Spleen (tissue), 11 donors: ENCODE measurements around the gene ZNF775. TPM values are rescaled to one million over a fixed set of nuclear protein-coding genes. Genes with fewer than 3 reads are reported as not detected.

Source experiments
- DNase-seq: peaks from one replicate; pipeline ENCODE4 v3.0.0-alpha.2; 2020
- H3K27ac ChIP-seq, 8 donors: fragments of 200-600 bp; sonication (generic) in 7 of 8; 1 replicate in 4 of 8; 2 replicates in 4 of 8; pipeline versions ENCODE4 v1.5.0 to v1.8.0; 2016 to 2021; ENCODE audit warnings: inconsistent platforms in 4 of 8, mild to moderate bottlenecking in 4 of 8, moderate library complexity in 1 of 8
- H3K27me3 ChIP-seq, 7 donors: fragments of 200-600 bp; sonication (generic) in 6 of 7; replicated peaks in 1 of 7; 1 replicate in 4 of 7; 2 replicates in 3 of 7; pipeline versions ENCODE4 v1.5.0 to v1.8.0; 2016 to 2021; ENCODE audit warnings: inconsistent platforms in 3 of 7, mild to moderate bottlenecking in 1 of 7
- H3K36me3 ChIP-seq, 6 donors: fragments of 200-600 bp; sonication (generic) in 5 of 6; 1 replicate in 4 of 6; 2 replicates in 2 of 6; pipeline versions ENCODE4 v1.5.0 to v1.8.0; 2016 to 2021; ENCODE audit warnings: inconsistent platforms in 2 of 6
- H3K4me1 ChIP-seq, 6 donors: fragments of 200-600 bp; sonication (generic) in 5 of 6; 1 replicate in 3 of 6; 2 replicates in 3 of 6; pipeline versions ENCODE4 v1.5.0 to v1.8.0; 2016 to 2021; ENCODE audit warnings: inconsistent platforms in 3 of 6
- H3K4me3 ChIP-seq, 8 donors: fragments of 200-600 bp; sonication (generic) in 7 of 8; 1 replicate in 4 of 8; 2 replicates in 4 of 8; pipeline versions ENCODE4 v1.5.0 to v1.8.0; 2016 to 2021; ENCODE audit warnings: inconsistent platforms in 4 of 8, mild to moderate bottlenecking in 4 of 8, moderate library complexity in 2 of 8
- H3K9me3 ChIP-seq, 8 donors: fragments of 200-600 bp; sonication (generic) in 7 of 8; 1 replicate in 4 of 8; 2 replicates in 4 of 8; pipeline versions ENCODE4 v1.5.0 to v1.8.0; 2016 to 2021; ENCODE audit warnings: inconsistent platforms in 4 of 8
- POLR2A ChIP-seq, 3 donors: fragments of 450-650 bp; IDR thresholded peaks; one replicate each; pipeline ENCODE4 v1.5.1; 2017; ENCODE audit warnings: antibody characterized with exemption in 3 of 3, mild to moderate bottlenecking in 1 of 3
- POLR2AphosphoS5 ChIP-seq, 3 donors: sonication (generic); formaldehyde crosslinking; IDR thresholded peaks; one replicate each; pipeline ENCODE4 v1.5.1; 2017; ENCODE audit warnings: antibody characterized with exemption in 3 of 3
- whole genome bisulfite sequencing, 5 donors: extraction: QIAGEN DNeasy Blood & Tissue Kit in 3 of 5; methylation state at CpG; one replicate each; pipeline versions ENCODE4 v1.1.5 to v1.1.7; 2013 to 2018; 5-methylcytosine and 5-hydroxymethylcytosine counted together
- intact Hi-C: fragments of 100-400 bp; cut with DNase I; formaldehyde crosslinking; loops from one replicate; pipeline ENCODE4 v1.15.0; 2023; ENCODE audit warnings: low total_unique reads
- polyA plus RNA-seq, 3 donors: library from polyadenylated mRNA; stranded (reverse); fragments of 200-250 nt; gene quantifications; one replicate each; pipeline ENCODE4 v1.2.1, GENCODE V29; 2013
- total RNA-seq, 7 donors: library from RNA; depleted of rRNA in 3 of 7; stranded (reverse); fragments of >200 nt in 3 of 7; fragmentation: NEBNext Ultra II Directional in 4 of 7; extraction: Animal tissue kit (Norgen Biotek cat#: 25700) in 4 of 7; gene quantifications; one replicate each; pipeline versions ENCODE4 v1.1.0 to v1.2.1, GENCODE V29; 2016 to 2021
- TF ChIP-seq, protein P1 (sequence below), 11 experiments: fragments of 200-600 bp in 7 of 11; fragments of 450-650 bp in 4 of 11; sonication (generic) in 4 of 11; IDR thresholded peaks in 8 of 11; conservative IDR thresholded peaks in 3 of 11; 1 replicate in 7 of 11; 2 replicates in 4 of 11; pipeline versions ENCODE4 v1.4.0 to v1.8.0; 2016 to 2021; ENCODE audit warnings: antibody characterized with exemption in 11 of 11, inconsistent platforms in 4 of 11, mild to moderate bottlenecking in 1 of 11
- donor health status: healthy with polysubstance abuse.
- donor health status: DM: no; HTN: no; CAD: no; lungs with moderate emphysema.
- donor health status: DM: no; HTN: no; CAD: no.
- donor health status: Bipolar disorder and iron deficiency.
- donor health status: healthy.
- donor health status: DM: no; HTN: no; CAD: no.
- donor health status: DM: yes; HTN: yes; CAD: no.

Gene ZNF775
- total and polyA plus RNA-seq, 10 donors: 2.0 to 5.7 (median 4.2) TPM

DNA sequence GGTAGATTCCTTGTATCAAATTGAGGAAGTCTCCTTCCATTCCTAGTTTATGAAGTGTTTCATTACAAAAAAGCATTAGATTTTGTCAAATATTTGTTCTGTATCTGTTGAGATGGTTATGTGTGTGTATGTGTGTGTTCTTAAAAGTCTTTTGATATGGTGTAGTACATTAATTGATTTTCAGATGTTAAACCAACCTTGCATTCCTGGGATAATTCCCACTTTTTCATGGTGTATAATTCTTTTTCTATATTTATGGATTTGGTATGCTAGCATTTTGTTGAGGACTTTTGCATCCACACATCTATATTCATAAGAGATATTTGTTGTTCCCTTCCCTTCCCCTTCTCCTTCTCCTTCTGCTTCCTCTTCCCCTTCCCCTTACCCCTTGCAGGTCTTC lies 62.4 kb downstream of the ZNF775 start:
- TF ChIP-seq, protein P1, sequence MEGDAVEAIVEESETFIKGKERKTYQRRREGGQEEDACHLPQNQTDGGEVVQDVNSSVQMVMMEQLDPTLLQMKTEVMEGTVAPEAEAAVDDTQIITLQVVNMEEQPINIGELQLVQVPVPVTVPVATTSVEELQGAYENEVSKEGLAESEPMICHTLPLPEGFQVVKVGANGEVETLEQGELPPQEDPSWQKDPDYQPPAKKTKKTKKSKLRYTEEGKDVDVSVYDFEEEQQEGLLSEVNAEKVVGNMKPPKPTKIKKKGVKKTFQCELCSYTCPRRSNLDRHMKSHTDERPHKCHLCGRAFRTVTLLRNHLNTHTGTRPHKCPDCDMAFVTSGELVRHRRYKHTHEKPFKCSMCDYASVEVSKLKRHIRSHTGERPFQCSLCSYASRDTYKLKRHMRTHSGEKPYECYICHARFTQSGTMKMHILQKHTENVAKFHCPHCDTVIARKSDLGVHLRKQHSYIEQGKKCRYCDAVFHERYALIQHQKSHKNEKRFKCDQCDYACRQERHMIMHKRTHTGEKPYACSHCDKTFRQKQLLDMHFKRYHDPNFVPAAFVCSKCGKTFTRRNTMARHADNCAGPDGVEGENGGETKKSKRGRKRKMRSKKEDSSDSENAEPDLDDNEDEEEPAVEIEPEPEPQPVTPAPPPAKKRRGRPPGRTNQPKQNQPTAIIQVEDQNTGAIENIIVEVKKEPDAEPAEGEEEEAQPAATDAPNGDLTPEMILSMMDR (IDR thresholded peaks at IDR 0.05 in 8 of 11, conservative IDR thresholded peaks at IDR 0.05 in 3 of 11): no peak
- TF ChIP-seq POLR2A (IDR thresholded peaks at IDR 0.05) (no peak), POLR2AphosphoS5 (IDR thresholded peaks at IDR 0.05) (no peak)
- H3K27me3 ChIP-seq: no peaks in the 10 kb centered on the region
- peaks cover 0 to 25% (median 0%) of the 10 kb centered on the region in 6 donors for H3K36me3 ChIP-seq
- intact Hi-C loops: no loop called here
- peaks cover 2 to 21% (median 15%) of the 10 kb centered on the region in 8 donors for H3K9me3 ChIP-seq
- H3K4me3 ChIP-seq: no peak overlapping the region
- no peak overlapping the region for H3K27ac ChIP-seq
- no peak for DNase-seq
- H3K4me1 ChIP-seq: peaks cover 0 to 31% (median 12%) of the 10 kb centered on the region in 6 donors

DNA sequence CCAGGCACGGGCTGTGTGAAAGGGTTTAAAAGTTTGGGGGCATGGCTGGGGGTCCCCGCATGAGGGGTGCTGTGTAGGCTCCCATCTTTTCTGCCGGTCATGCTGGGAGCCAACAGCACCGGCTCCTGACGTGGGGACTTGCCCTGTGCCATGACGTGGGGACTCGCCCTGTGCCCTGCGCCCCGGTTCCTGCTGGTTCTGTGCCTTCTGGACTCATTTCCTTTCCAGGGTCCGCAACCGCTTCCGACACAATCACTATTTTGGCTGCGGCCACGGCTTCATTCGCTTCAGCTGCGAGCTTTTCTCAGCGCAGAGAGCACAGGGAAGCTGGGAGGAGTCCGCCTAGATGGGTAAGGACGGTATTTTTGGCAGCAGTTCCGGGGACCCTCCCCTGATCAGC lies 63.7 kb downstream of the ZNF775 start:
- TF ChIP-seq POLR2AphosphoS5 (IDR thresholded peaks at IDR 0.05): no peak
- TF ChIP-seq POLR2A (IDR thresholded peaks at IDR 0.05): no peak
- TF ChIP-seq, protein P1 (IDR thresholded peaks at IDR 0.05 in 8 of 11, conservative IDR thresholded peaks at IDR 0.05 in 3 of 11): no peak
- H3K36me3 ChIP-seq: peaks cover 0 to 25% (median 0%) of the 10 kb centered on the region in 6 donors
- no peak for DNase-seq
- no peak overlapping the region for H3K4me3 ChIP-seq
- no peaks in the 10 kb centered on the region for H3K27me3 ChIP-seq
- peaks cover 0 to 40% (median 17%) of the 10 kb centered on the region in 6 donors for H3K4me1 ChIP-seq
- 95 to 98% (median 97%) methylated on average over 20 of the region's 20 CpGs for WGBS, 5 donors
- intact Hi-C loops: no loop called here
- H3K9me3 ChIP-seq: peaks cover 2 to 21% (median 15%) of the 10 kb centered on the region in 8 donors
- no peak overlapping the region for H3K27ac ChIP-seq

DNA sequence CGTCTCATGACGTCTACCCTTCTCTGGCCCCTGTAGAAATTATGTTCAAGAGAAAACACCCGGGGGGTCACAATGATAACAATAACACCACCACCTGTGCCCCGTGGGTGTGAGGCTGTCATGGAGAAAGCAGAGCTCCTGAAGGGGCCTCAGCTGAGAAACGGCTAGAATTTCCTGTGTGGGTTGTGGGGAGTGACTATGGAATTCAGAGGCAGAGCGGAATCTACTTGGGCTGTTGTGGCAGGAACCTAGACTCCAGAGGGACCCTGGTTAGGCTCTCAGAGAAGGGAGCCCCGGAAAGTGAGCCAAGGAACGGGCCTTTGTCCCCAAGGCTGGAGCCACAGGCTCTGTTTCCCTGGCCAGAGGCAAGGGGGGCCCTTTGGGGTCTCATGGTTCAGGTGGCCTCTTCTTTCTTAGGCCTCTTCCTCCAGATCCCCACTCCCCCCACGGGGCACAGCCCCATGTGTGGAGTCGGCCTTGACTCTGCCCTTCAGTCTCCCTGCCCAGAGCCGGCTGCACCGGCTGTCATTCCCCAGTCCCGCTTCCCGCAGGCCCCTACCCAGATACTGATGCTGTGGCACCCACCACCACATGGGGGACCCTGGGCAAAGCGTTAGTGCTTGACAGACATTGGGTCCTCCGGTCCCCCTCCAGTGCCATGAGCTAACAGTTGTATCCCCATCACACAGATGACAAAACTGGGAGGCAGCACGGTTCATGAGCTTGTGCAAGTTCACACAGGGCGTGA lies 64.8 kb downstream of the ZNF775 start:
- H3K36me3 ChIP-seq: peaks cover 0 to 25% (median 0%) of the 10 kb centered on the region in 6 donors
- TF ChIP-seq POLR2A (IDR thresholded peaks at IDR 0.05) (no peak), POLR2AphosphoS5 (IDR thresholded peaks at IDR 0.05) (no peak)
- TF ChIP-seq, protein P1 (IDR thresholded peaks at IDR 0.05 in 8 of 11, conservative IDR thresholded peaks at IDR 0.05 in 3 of 11): no peak
- no peaks in the 10 kb centered on the region for H3K27me3 ChIP-seq
- WGBS, 5 donors: 64 to 77% (median 67%) methylated on average over 15 to 18 of the region's 18 CpGs
- no peak overlapping the region for H3K4me3 ChIP-seq
- DNase-seq: no peak
- peaks cover 2 to 51% (median 28%) of the 10 kb centered on the region in 6 donors for H3K4me1 ChIP-seq
- intact Hi-C loops: no loop called here
- peaks cover 2 to 21% (median 15%) of the 10 kb centered on the region in 8 donors for H3K9me3 ChIP-seq
- H3K27ac ChIP-seq: no peak overlapping the region

DNA sequence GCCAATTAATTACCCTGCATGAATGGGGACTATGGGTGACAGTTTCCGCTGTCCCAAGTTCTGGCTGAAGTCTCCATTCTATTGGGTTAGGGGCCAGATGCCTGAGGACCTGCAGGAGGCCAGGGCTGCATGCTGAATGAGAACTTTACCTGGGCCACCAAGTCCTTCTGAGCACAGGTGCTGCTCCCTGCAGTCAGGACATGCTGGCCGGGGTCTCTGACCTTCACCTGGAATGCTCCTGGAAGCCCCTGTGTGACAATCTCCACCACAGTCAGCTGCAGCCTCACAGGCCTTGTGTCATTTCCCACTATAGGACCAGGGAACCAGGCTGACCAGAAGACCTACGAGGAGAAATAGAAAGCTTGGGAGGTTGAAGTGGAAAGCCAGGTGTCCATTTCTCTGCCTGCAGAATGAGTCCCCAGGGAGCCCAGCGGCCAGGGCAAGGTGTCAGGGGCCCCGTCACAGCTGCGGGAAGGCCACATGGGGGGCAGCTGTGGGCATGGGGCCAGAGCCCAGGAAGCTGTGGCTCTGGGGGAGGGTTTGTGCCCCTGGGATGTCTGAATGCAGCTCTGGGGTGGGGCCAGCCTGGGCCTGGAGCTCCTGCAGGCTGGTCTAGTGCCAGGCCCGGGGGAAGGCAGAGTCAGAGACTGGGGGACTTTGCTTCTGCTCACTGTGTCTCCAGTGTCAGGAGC lies 65.7 kb downstream of the ZNF775 start:
- Histone ChIP-seq H3K4me1 (peaks cover 9 to 57% (median 35%) of the 10 kb centered on the region in 6 donors), H3K27ac (peak overlapping the region in 1 of 8 donors; percentile 13), H3K27me3 (no peaks in the 10 kb centered on the region), H3K36me3 (peaks cover 0 to 25% (median 0%) of the 10 kb centered on the region in 6 donors), H3K4me3 (no peak overlapping the region), H3K9me3 (peaks cover 2 to 21% (median 15%) of the 10 kb centered on the region in 8 donors)
- DNase-seq: no peak
- TF ChIP-seq POLR2AphosphoS5 (IDR thresholded peaks at IDR 0.05) (peak in 2 of 3 donors; percentile 9 to 36), POLR2A (IDR thresholded peaks at IDR 0.05) (no peak)
- intact Hi-C loops: no loop called here
- 62 to 90% (median 68%) methylated on average over 3 to 7 of the region's 7 CpGs for WGBS, 5 donors
